Measurements from ENCODE around the gene ATXN10.

DNA sequence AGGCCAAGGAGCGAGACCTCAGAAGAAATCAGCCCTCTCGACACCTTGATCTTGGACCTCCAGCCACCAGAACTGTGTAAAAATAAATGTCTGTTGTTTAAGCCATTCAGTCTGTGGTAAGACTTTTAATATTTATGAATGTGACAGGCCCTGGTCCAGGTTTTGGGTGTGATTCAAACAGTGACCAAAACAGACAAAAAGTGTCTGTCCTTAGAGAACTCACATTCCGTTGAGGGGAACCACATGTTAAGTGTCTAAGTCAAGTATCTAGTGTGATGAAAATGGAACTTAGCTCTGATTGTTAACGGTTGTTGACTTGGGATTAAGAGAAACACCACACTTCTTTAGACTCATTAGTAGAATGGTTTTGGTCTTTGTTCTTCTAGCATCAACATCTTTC lies 22.2 kb downstream of the ATXN10 start:
- TF ChIP-seq, protein P1, sequence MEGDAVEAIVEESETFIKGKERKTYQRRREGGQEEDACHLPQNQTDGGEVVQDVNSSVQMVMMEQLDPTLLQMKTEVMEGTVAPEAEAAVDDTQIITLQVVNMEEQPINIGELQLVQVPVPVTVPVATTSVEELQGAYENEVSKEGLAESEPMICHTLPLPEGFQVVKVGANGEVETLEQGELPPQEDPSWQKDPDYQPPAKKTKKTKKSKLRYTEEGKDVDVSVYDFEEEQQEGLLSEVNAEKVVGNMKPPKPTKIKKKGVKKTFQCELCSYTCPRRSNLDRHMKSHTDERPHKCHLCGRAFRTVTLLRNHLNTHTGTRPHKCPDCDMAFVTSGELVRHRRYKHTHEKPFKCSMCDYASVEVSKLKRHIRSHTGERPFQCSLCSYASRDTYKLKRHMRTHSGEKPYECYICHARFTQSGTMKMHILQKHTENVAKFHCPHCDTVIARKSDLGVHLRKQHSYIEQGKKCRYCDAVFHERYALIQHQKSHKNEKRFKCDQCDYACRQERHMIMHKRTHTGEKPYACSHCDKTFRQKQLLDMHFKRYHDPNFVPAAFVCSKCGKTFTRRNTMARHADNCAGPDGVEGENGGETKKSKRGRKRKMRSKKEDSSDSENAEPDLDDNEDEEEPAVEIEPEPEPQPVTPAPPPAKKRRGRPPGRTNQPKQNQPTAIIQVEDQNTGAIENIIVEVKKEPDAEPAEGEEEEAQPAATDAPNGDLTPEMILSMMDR (IDR thresholded peaks at IDR 0.05): no peak
- no peak for TF ChIP-seq POLR2A (IDR thresholded peaks at IDR 0.05)

All from esophagus squamous epithelium (tissue), 4 donors.